ENCODE data around the gene UTP25. TPM values are rescaled to one million over a fixed set of nuclear protein-coding genes. Genes with fewer than 3 reads are reported as not detected.

UTP25 gene
- total and polyA plus RNA-seq, 2 experiments from 2014 or later, result 3.6 to 8.9 TPM

- TF ChIP-seq ZNF462 (CRISPR knock-in tag; IDR thresholded peaks at IDR 0.05) (no peak), JUNB (IDR thresholded peaks at IDR 0.05; ENCODE audit: unreplicated experiment) (no peak), EZH2phosphoT487 (IDR thresholded peaks at IDR 0.05; ENCODE audit: unreplicated experiment) (no peak), POLR2AphosphoS5 (IDR thresholded peaks at IDR 0.05; ENCODE audit: low read depth) (no peak), EZH2 (IDR thresholded peaks at IDR 0.05; ENCODE audit: low read depth, unreplicated experiment) (no peak), ZNF331 (CRISPR knock-in tag; IDR thresholded peaks at IDR 0.05; ENCODE audit: low read depth) (no peak), ZNF114 (CRISPR knock-in tag; IDR thresholded peaks at IDR 0.05) (no peak), NANOG (IDR thresholded peaks at IDR 0.05; ENCODE audit: borderline replicate concordance) (no peak), CREB1 (CRISPR knock-in tag; IDR thresholded peaks at IDR 0.05; ENCODE audit: low read depth) (no peak), CTCF (conservative IDR thresholded peaks at IDR 0.05; ENCODE audit: low read depth in 2 of 2) (no peak), STAT1 (IDR thresholded peaks at IDR 0.05; ENCODE audit: unreplicated experiment) (no peak)
These were observed 41.7 kb downstream of the UTP25 start (continued) for GRCh38 chr1:209869291-209870149.
